Stimulated activated naive CD8-positive, alpha-beta T cell treated with anti-CD3 and anti-CD28 coated beads, Interleukin-15, Interleukin-2, amounts not matched to agents 100 U/mL and 50 U/mL, for 24 hours (primary cell): ENCODE measurements around the gene LRRC8D.

ENCODE experiments used
- ATAC-seq: fragments of 150-1000 bp; cut with Tn5 transposase; one replicate; pipeline ENCODE4 v1.10.0; 2021
- DNase-seq: peaks from one replicate; pipeline ENCODE4 v3.0.0; 2021

LRRC8D gene

GRCh38 chr1:89941110-89941766 lies 120.4 kb downstream of the LRRC8D start:
- DNase-seq = peak; percentile 33

GRCh38 chr1:89942014-89942413 lies 121.2 kb downstream of the LRRC8D start:
- no peak for ATAC-seq
- no peak for DNase-seq

More at GRCh38 chr1:89941110-89941766, 120.4 kb downstream of the LRRC8D start:
- peak; percentile 50 for ATAC-seq

GRCh38 chr1:89942825-89943658 lies 122.2 kb downstream of the LRRC8D start:
- DNase-seq (no peak), ATAC-seq (no peak)

GRCh38 chr1:89943846-89944781 lies 123.3 kb downstream of the LRRC8D start:
- DNase-seq = no peak
- no peak for ATAC-seq

- DNase-seq (no peak), ATAC-seq (peak; percentile 60)
Observed at GRCh38 chr1:89945852-89946476, 125.1 kb downstream of the LRRC8D start.

GRCh38 chr1:89946532-89946931 lies 125.7 kb downstream of the LRRC8D start:
- ATAC-seq = no peak
- no peak for DNase-seq

- no peak for DNase-seq
- no peak for ATAC-seq
Observed at GRCh38 chr1:89948722-89949345, 128.0 kb downstream of the LRRC8D start.

GRCh38 chr1:89949991-89950624 lies 129.3 kb downstream of the LRRC8D start:
- no peak for ATAC-seq
- no peak for DNase-seq

- DNase-seq = no peak
- no peak for ATAC-seq
Observed at GRCh38 chr1:89950703-89951102, 129.9 kb downstream of the LRRC8D start.

- ATAC-seq (no peak), DNase-seq (no peak)
Observed at GRCh38 chr1:89951766-89952604, 131.2 kb downstream of the LRRC8D start.

- peak; percentile 44 for ATAC-seq
- DNase-seq = no peak
Observed at GRCh38 chr1:89952605-89953130, 131.8 kb downstream of the LRRC8D start.

- peak; percentile 76 for ATAC-seq
- DNase-seq = peak; percentile 51
Observed at GRCh38 chr1:89953131-89953626, 132.3 kb downstream of the LRRC8D start.

GRCh38 chr1:89953929-89954328 lies 133.1 kb downstream of the LRRC8D start:
- DNase-seq (no peak), ATAC-seq (no peak)

GRCh38 chr1:89954401-89954800 lies 133.6 kb downstream of the LRRC8D start:
- DNase-seq (no peak), ATAC-seq (no peak)

GRCh38 chr1:89955311-89956205 lies 134.7 kb downstream of the LRRC8D start:
- DNase-seq (no peak), ATAC-seq (no peak)

GRCh38 chr1:89957107-89957506 lies 136.3 kb downstream of the LRRC8D start:
- DNase-seq (no peak), ATAC-seq (no peak)

- no peak for ATAC-seq
- no peak for DNase-seq
Observed at GRCh38 chr1:89958851-89959654, 138.2 kb downstream of the LRRC8D start.

- DNase-seq = no peak
Observed at GRCh38 chr1:89959719-89960118, 138.9 kb downstream of the LRRC8D start.

More at GRCh38 chr1:89959719-89960118, 138.9 kb downstream of the LRRC8D start:
- no peak for ATAC-seq
